Stimulated activated CD4-positive, alpha-beta T cell treated with anti-CD3 and anti-CD28 coated beads, Interleukin-1b, Interleukin-23, amount 100 ng/mL, for 48 hours (primary cell): Measurements from ENCODE around the gene CATSPER3.
"Not testable (repeated sequence)": the region's sequence is repeated elsewhere in the genome, so short reads cannot be mapped to it uniquely, and the experiment has no call there.

Experiments
- DNase-seq: peaks from one replicate; pipeline ENCODE4 v3.0.0-alpha.2; 2020

CATSPER3 gene

DNA sequence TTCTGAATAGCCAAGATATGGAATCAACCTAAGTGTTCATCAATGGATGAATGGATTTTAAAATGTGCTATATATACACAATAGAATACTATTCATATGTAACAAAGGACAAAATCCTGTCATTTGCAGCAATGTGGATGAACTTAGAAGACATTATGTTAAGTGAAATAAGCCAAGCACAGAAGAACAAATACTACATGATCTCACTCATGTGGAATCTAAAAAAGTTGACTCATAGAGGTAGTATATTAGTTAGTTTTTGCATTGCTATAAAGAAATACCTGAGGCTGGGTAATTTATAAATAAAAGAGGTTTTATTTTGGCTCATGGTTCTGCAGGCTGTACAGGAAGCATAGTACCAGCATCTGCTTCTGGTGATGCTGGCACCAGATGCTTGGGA is 8.1 kb downstream of the CATSPER3 start:
- DNase-seq, result no peak

DNA sequence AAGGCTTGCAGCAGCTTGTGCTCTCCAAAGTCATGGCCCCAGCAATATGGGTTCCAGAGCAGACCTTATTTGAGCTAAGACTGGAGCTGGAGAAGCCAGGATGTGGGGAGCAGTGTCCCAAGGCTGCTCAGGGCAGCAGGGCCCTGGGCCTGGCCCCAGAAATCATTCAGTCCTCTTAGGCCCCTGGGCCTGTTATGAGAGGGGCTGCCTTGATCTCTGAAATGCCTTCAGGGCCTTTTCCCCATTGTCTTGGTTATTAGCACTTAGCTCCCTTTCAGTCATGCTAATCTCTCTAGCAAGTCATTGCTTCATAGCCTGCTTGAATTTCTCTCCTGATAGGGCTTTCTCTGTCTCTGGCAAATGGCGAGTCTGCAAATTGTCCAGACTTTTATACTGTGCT is 9.1 kb downstream of the CATSPER3 start:
- DNase-seq, result no peak

DNA sequence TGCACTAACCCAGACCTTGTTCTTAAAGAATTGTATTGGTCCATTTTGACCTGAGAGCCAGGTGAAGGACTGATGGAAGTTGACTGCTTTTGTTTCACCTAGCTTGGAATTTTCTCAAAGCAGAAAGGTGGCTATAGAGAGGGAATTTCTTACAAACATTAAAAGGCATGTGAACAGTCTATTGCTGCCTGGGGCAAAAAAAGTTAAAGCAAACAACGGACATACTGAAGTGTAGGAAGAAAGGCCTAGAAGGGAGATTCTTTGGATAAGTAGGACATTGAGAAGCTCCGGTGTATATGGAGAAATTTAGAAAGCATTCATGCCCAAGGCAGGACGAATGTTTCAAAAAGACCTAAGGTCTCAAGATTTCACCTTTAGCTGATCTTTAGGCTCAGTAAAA is 11.7 kb downstream of the CATSPER3 start:
- DNase-seq, result no peak

GRCh38 chr5:134982230-134982629 is 14.5 kb downstream of the CATSPER3 start:
- DNase-seq, result no peak

DNA sequence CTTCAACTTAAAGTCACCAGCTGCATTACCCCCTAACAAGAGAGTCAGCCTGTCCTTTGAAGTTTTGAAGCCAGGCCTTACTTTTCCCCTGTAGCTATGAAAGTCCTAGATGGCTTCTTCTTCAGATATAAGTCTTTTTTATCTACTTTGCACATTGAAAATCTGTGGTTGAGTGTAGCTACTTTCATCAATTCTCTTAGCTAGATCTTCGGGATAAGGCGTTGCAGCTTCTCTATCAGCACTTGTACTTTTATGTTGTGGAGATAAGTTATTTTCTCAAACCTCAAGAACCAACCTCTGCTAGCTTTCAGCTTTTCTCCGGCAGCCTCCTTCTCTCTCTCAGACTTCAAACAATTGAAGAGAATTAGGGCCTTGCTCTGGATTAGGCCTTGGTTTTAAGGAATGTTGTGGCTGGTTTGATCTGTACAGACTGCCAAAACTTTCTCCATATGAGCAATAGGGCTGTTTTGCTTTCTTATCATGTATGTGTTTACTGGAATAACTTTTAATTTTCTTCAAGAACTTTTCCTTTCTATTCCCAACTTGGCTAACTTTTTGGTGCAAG is 21.6 kb downstream of the CATSPER3 start:
- no peak for DNase-seq

DNA sequence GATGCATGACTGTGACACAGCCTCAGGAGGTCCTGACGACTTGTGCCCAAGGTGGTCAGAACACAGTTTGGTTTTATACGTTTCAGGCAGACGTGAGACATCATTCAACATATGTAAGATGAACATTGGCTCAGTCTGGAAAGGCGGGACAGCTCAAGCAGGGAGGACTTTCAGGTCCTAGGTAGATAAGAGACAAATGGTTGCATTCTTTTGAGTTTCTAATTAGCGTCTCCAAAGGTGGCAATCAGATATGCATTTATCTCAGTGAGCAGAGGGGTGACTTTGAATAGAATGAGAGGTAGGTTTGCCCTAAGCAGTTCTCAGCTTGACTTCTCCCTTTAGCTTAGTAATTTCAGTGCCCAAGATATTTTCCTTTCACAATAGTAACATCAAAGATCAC is 22.5 kb downstream of the CATSPER3 start:
- not testable (repeated sequence) for DNase-seq

- no peak for DNase-seq
These were observed 24.4 kb downstream of the CATSPER3 start for GRCh38 chr5:134992148-134992547.

- DNase-seq, result no peak
These were observed 25.5 kb downstream of the CATSPER3 start for GRCh38 chr5:134993161-134993560.

DNA sequence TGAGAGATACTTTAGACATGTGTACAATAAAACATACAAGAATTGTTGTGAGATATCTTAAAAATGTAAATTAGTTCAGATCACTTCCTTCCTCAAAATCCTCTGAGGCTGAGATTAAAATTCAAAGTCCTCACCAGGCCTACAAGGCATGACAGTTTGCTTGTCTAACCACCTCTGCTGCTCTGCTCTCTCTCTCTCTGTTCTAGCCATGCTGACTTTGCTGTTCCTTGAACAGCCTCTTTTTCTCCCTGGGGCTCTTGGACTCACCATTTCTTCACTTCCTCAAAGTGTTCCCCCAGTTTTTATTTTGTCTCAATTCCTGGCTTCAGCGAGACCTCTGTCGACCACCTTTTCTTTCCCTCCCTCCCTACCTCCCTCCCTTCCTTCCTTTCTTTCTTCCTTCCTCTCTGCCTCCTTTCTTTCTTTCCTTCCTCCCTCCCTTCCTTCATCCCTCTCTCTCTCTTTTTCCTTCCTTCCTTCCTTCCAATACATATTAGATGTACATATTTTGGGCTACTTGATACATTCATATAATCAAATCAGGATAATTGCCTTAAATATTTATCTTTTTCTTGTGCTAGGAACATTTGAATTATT is 27.0 kb downstream of the CATSPER3 start:
- no peak for DNase-seq

DNA sequence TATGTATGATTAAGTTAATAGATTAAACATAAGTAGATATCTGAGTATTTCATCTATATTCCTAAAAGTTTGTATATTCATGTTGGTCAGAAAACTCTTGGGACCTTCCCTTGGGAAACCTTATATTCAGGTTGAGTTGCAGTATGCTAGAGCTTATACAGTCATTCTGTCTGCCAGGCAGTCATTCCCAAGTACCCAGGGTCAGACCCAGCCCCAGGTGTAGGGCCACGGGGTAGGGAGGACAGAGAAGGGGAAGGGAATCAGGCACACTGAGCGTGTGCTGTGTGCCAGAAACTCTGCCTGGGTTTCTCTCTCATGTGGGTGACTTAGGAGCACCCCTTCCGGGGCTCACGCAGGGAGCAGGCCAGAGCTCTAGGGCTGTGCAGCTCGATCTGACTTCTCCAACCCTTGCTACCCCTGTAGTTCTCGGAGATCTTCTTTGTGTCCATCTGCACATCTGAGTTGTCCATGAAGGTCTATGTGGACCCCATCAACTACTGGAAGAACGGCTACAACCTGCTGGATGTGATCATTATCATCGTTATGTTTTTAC is 28.2 kb downstream of the CATSPER3 start:
- DNase-seq, result no peak

DNA sequence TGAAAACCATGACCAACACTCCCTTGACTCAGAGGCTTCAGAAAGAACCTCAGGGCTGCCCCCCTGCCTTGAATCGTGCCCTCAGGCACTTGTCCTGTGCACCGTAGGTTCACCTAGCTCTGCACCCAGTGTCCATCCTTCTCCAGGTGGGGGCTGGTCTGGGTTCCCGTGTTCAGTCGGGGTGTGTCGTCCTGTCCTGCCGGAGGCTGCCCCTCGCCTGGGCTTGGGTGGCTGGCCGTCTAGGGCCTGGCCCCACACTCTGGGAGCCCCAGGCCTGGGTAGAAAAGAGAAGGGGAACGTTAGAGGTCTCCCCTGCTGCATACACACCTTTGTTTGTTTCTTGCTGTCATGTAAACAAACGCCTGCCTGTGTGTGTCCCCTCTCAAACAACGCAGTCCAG is 29.3 kb downstream of the CATSPER3 start:
- no peak for DNase-seq

- not testable (repeated sequence) for DNase-seq
These were observed 30.4 kb downstream of the CATSPER3 start for GRCh38 chr5:134998068-134998467.

GRCh38 chr5:135004376-135004775 is 36.7 kb downstream of the CATSPER3 start:
- no peak for DNase-seq

DNA sequence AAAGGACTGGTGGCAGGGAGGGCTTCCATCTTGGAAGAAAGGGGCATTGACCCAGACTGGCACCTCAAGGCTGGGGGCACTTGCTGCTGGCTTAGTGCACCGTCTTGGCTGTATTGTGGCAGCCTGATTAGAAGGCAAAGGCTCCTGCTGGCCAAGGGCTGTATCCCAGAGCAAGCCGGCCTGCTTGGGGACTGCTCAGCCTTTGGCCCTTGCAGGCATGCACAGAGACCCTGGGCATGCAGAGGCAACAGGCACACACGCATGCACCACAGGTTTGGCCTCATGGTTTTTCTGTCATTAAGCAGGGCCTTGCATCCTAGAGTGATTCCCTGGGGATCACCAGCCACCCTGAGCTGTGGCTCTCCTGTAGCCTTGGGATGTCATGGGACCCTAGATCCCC is 37.4 kb downstream of the CATSPER3 start:
- no peak for DNase-seq

GRCh38 chr5:135007305-135007704 is 39.6 kb downstream of the CATSPER3 start:
- no peak for DNase-seq

DNA sequence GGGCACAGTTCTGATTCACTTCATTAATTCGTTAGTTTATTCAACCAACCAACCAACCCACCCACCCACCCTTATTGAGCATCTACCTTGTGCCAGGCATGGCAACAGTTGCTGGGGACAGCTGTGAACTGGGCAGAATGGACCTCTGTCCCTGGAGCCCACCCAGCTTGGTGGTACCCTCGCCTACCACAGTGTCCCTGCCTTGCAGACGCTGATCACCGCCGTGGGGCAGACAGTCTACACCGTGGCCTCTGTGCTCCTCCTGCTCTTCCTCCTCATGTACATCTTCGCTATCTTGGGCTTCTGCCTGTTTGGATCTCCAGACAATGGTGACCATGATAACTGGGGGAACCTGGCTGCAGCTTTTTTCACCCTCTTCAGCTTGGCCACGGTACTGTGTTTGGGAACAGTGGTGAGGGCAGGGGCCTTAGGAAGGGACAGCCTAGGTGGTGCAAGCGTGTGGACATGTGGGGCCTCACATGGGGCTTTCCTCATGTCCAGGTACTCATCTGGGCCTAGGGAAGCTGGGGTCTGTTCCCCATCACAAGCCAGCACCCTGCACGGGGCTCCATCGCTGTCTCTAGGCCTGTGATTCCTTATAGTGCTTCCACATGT is 40.1 kb downstream of the CATSPER3 start:
- no peak for DNase-seq

DNA sequence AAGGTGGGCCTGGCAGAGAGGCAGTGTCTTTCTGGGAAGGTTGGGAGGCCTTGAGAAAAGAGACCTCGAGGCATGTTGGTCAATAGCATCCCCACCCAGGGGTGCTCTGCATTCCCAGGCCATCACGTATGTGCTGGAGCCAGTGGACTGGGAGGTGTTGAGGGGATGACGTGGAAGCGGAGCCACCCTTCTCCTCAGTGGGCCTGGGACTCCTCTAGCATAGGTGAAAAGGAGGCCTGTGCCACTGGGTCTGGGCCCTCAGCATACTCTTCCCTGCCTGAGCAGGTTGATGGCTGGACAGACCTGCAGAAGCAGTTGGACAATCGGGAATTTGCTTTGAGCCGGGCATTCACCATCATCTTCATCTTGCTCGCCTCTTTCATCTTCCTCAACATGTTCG is 40.8 kb downstream of the CATSPER3 start:
- no peak for DNase-seq

DNA sequence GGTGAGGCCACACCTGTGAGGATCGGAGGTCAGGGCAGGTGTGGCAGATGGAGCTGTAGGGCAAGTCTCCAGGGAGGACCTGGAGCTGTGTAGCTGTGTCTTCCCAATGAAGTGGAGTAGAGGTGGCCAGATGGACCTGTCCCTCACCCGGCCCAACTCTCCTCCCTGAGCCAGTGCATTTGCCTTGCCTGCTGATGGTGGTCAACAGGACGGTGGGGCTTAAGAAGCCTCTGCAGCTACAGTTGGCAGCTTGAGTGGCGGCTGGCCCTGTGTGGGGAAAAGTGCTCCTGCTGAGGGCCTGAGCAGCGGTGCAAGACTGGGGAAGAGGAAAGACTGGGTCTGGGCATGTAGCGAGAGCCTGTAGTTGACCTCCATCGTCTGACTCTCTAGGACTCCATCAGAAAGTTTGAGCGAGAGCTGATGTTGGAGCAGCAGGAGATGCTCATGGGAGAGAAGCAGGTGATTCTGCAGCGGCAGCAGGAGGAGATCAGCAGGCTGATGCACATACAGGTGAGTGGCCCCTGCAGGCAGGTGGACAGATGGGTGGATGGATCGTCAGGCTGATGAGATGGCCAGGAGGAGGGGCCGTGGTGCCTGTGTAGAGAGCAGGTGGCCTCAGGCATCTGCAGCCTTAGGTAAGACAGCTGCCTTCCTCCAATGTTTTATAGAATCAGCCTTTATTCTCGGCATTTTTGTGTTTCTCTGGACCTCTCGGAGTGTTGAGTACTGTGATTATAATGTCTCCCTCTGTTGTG is 41.5 kb downstream of the CATSPER3 start:
- no peak for DNase-seq

- no peak for DNase-seq
These were observed 42.2 kb downstream of the CATSPER3 start for GRCh38 chr5:135009736-135010501.

- no peak for DNase-seq
These were observed 43.0 kb downstream of the CATSPER3 start for GRCh38 chr5:135010502-135011354.

DNA sequence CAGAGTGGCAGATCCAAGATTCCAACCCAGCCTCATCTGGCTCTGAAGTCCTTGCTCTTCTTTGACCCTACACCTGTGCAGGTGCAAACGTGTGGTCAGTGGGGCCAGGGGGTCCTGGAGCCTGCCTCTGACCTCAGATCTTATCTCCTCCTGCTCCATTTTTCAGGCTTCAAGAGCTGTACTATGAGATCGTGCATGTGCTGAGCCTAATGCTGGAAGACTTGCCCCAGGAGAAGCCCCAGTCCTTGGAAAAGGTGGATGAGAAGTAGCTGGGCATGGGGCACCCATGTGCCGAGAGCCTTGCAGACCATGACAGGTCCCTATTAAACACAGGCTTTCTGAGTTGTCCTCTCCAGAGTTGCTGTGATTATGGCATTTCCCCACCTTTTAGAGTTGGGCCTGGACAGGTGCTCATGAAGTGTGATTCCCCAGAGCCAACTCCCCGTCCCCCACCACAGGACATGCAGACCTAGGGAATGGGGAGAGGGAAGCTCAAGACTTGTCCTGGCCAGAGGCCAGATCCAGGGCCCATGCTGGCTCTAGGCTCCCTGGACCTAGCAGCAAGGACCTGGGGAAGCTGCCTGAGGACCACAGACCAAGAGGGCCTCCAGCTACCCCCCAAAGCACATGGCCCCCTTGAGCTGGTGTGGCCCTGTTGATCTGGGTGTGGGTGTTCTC is 43.8 kb downstream of the CATSPER3 start:
- no peak for DNase-seq
